Right lobe of liver (tissue), 4 donors: Measurements from ENCODE around the gene POLD4.

Experiments used
- POLR2A ChIP-seq: fragments of 450-650 bp; IDR thresholded peaks from one replicate; pipeline ENCODE4 v1.6.1; 2017; ENCODE audit warnings: antibody characterized with exemption, mild to moderate bottlenecking
- TF ChIP-seq, protein P1 (sequence below), 4 donors: fragments of 200-600 bp in 3 of 4; fragments of 450-650 bp in 1 of 4; IDR thresholded peaks; one replicate each; pipeline versions ENCODE4 v1.5.1 to v1.8.0; 2016 to 2022; ENCODE audit warnings: antibody characterized with exemption in 4 of 4, mild to moderate bottlenecking in 2 of 4
- donor health status: DM: no; HTN: no; CAD: no.
- donor health status: DM: no; HTN: no; CAD: no.
- donor health status: DM: no; HTN: yes; CAD: no.

DNA sequence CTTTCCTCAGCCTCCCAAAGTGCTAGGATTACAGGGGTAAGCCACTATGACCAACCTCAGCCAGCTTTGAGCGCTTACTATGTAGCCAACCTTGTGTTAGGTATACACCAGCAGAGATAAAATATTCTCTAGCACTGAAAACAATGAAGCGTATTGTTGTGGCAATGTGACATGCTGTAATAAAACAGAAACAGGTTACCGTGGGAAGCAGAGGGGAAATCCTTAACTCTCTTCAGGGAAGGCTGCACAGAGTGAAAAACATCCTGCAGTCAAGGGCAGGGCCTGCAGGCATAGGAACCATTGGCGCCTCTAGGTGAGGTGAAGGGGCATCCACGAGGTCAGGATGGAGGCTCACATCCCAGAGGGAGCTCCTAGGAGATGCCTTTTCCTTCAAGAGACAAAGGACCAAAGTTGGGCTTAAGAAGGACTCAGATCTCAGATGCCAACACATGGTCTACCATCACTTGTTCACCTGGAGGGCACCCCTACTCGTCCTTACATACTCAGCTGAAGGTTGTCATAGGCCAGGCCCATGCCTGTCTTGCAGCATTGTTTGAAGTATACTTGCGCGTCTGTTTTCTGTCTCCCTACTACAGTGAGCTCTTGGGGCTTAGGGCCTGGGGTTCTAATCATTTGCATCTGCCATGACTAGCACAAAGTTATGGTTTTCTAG is 8.0 kb downstream of the POLD4 start:
- TF ChIP-seq, protein P1, sequence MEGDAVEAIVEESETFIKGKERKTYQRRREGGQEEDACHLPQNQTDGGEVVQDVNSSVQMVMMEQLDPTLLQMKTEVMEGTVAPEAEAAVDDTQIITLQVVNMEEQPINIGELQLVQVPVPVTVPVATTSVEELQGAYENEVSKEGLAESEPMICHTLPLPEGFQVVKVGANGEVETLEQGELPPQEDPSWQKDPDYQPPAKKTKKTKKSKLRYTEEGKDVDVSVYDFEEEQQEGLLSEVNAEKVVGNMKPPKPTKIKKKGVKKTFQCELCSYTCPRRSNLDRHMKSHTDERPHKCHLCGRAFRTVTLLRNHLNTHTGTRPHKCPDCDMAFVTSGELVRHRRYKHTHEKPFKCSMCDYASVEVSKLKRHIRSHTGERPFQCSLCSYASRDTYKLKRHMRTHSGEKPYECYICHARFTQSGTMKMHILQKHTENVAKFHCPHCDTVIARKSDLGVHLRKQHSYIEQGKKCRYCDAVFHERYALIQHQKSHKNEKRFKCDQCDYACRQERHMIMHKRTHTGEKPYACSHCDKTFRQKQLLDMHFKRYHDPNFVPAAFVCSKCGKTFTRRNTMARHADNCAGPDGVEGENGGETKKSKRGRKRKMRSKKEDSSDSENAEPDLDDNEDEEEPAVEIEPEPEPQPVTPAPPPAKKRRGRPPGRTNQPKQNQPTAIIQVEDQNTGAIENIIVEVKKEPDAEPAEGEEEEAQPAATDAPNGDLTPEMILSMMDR (IDR thresholded peaks at IDR 0.05) = no peak
- TF ChIP-seq POLR2A = no peak
